HG02973 (cell line): Measurements from ENCODE around the gene CLK4.
A peak's percentile ranks its signal among the peaks of the same experiment; 100 is the strongest.

Experiments
- ATAC-seq: cut with Tn5 transposase; IDR thresholded peaks from one replicate; pipeline ENCODE4 v1.9.1; 2021; ENCODE audit warnings: moderate library complexity; ENCODE audit not compliant: unreplicated experiment

The CLK4 gene

DNA sequence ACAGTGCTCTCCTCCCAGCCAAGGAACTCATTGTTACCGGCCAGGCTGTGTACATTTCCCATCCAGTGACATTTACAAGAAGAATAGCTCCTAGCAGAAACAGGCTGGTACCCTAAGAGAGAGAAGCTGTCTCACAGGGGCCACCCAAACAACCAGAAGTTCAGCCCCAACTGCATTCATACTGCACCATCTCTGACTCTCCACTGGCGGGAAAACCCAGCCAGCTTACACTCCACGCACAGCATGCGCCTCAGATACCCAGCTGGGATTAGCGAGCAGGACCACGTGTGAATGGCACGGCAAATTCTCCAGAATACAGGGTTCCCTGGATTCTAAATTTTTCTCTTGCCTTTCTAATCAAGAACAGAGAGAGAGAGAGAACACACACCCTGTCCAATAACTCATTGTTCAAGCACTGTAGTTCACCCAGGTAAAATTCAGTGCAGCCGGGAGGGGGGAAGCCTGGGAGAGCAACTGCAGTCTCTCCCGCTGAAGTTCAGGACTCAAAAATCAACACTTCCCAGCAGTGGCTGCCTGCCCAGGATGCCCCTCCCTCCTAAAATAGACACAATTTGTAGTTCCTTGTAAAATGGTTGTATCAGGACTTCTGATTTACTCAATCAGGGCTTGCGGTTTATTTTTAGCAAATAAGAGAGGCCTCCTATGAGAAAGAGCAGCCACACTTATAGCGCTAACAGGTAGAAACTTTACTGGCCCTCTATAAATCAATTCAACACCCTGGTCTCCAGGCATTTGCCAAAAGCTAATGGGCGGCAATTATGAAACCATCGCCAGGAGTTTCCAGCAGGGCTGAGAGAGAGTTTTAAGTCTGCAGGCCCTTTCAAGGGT is 38.9 kb downstream of the CLK4 start:
- ATAC-seq: no peak

DNA sequence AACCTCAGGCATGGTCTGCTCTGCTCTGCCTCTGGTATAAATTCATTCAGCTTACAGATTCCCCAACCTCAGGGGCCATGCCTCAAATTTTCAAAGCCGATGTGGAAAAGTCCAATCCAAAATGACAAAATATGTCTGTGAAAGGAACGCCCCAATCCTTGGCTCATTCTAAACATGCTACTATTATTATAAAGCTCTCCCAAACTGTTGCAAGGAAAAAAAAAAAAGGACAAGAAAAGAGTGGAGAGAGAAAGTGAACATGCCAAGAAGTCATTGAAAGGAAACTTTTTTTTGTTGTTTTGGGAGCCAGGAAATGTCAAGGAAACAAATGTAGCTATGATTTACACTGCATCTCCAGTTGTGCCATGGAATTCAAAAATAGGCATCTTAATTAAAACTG is 40.5 kb downstream of the CLK4 start:
- ATAC-seq: no peak

DNA sequence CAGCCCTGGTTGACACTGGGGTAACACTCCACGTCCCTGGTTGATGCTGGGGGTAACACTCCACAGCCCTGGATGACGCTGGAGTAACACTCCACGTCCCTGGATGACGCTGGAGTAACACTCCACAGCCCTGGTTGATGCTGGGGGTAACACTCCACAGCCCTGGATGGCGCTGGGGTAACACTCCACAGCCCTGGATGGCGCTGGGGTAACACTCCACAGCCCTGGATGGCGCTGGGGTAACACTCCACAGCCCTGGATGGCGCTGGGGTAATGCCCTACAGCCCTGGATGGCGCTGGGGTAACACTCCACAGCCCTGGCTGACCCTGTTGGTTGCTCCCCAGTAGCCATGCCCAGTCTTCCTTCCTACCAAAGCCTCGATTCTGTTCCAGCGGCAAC is 41.4 kb downstream of the CLK4 start:
- peak; percentile 59 for ATAC-seq

GRCh38 chr5:178583279-178583678 is 43.6 kb downstream of the CLK4 start:
- no peak for ATAC-seq

- no peak for ATAC-seq
Measured at GRCh38 chr5:178582291-178582690, 44.6 kb downstream of the CLK4 start.

GRCh38 chr5:178581621-178582020 is 45.2 kb downstream of the CLK4 start:
- no peak for ATAC-seq

DNA sequence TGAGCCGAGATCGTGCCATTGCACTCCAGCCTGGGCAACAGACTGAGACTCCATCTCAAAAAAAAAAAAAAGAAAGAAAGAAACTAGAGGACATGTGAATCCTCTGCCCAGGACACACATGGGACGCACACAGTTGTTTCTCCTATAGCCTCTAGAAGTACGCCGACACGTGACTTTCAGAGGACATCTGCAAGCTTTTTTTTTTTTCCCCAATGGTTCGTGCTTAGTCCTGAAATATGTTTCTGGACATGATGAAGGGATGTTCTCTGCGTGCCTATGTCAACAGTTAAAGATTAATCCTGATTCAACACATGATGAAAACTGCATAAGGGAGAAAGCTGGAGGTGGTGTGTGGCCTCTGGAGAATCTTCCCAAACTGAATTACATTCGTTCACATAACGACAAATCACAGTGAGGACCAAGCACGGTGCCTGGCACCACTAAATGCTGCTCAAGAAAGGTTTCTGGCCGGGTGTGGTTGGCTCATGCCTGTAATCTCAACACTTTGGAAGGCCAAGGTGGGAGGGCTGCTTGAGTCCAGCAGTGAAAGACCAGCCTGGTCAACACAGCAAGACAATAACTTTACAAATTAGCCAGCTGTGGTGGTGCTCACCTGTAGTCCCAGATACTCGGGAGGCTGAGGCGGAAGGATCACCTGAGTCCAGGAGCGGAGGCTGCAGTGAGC is 46.4 kb downstream of the CLK4 start:
- ATAC-seq: no peak

GRCh38 chr5:178577944-178578343 is 48.9 kb downstream of the CLK4 start:
- ATAC-seq: no peak

- ATAC-seq: no peak
Measured at GRCh38 chr5:178577376-178577839, 49.4 kb downstream of the CLK4 start.

GRCh38 chr5:178576591-178577351 is 50.1 kb downstream of the CLK4 start:
- no peak for ATAC-seq

DNA sequence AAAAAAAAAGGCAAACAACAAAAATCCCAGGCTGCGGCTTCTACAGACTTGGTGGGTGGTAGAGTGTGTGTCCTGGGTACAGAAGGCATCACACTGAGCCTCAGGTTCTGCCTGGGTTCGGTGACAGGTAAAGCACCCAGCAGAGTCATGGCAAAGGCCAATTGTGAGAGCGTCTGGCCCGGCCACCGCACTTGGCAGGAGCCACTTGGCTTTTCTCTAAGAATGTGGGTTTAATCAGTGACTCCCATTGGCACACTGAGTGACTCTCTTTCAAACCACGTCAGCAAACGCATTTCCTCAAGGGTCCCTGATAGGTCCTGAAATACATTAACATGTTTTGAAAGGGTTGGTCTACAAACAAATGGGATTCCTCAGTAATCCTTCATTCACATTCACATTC is 53.6 kb downstream of the CLK4 start:
- no peak for ATAC-seq

GRCh38 chr5:178572617-178573016 is 54.2 kb downstream of the CLK4 start:
- ATAC-seq: no peak

DNA sequence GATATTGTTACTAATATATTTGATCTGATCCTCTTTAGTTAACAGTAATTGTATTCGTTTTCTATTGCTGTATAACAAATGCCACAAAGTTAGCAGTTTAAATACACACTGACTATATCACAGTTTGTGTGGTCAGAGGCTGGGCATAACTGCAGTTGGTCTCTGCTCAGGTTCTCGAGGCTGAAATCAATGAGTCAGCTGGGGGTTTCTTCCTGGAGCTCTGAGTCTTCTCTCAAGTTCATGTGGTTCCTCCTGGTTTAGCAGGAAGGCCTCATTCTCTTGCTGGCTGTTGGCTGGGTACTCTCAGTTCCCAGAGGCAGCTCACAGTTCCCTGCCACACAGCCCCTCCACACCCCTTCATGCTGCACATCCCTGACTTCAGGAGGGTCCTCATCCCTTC is 57.4 kb downstream of the CLK4 start:
- ATAC-seq: no peak

- no peak for ATAC-seq
Measured at GRCh38 chr5:178564811-178565550, 61.9 kb downstream of the CLK4 start.

DNA sequence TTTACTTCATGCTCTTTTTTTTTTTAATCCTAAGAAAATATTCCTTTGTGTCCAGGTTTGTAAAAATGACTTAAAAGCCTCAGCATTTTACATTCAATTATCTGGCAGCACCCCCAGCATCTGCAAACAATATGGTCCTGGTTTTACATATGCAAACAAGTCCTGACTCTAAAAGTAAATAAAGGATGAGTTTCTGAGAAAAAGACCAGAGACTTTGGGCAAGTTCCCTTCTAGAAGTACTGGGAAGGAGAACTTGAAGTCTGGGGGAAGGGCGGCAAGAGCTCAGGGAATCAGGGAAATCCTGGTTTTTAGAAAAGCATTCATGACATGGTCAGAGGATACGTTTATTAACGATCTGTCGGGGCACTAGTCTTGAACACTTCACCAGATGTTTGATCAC is 62.5 kb downstream of the CLK4 start:
- ATAC-seq: no peak

- ATAC-seq: no peak
Measured at GRCh38 chr5:178563621-178564020, 63.2 kb downstream of the CLK4 start.

- ATAC-seq: no peak
Measured at GRCh38 chr5:178561746-178562264, 65.0 kb downstream of the CLK4 start.

GRCh38 chr5:178560911-178561310 is 65.9 kb downstream of the CLK4 start:
- ATAC-seq: no peak

GRCh38 chr5:178557416-178557815 is 69.4 kb downstream of the CLK4 start:
- ATAC-seq: no peak

GRCh38 chr5:178555771-178556211 is 71.1 kb downstream of the CLK4 start:
- no peak for ATAC-seq

- no peak for ATAC-seq
Measured at GRCh38 chr5:178555005-178555404, 71.8 kb downstream of the CLK4 start.
